SJCRH30 (cell line): Measurements from ENCODE around the gene NLK. TPM values are rescaled to one million over a fixed set of nuclear protein-coding genes. Genes with fewer than 3 reads are reported as not detected.
A peak's percentile ranks its signal among the peaks of the same experiment; 100 is the strongest.

Experiments used
- DNase-seq, 2 experiments: peaks; one replicate each; pipeline ENCODE4 v3.0.0-alpha.2; 2015 to 2020
- H3K27ac ChIP-seq: fragments of 250-450 bp; sonication (Bioruptor Pico); 2 replicates; pipeline ENCODE4 v1.5.1; 2020; ENCODE audit warnings: mild to moderate bottlenecking, moderate library complexity
- H3K27me3 ChIP-seq: fragments of 250-450 bp; sonication (Bioruptor Pico); 2 replicates; pipeline ENCODE4 v1.5.1; 2020; ENCODE audit warnings: mild to moderate bottlenecking, moderate library complexity
- H3K36me3 ChIP-seq: fragments of 250-450 bp; sonication (Bioruptor Pico); 2 replicates; pipeline ENCODE4 v1.5.1; 2020; ENCODE audit warnings: mild to moderate bottlenecking, moderate library complexity
- H3K4me1 ChIP-seq: fragments of 250-450 bp; sonication (Bioruptor Pico); 2 replicates; pipeline ENCODE4 v1.5.1; 2020; ENCODE audit warnings: mild to moderate bottlenecking, moderate library complexity
- H3K4me3 ChIP-seq: fragments of 250-450 bp; sonication (Bioruptor Pico); 2 replicates; pipeline ENCODE4 v1.5.1; 2020; ENCODE audit warnings: mild to moderate bottlenecking, moderate library complexity
- H3K9me3 ChIP-seq: fragments of 250-450 bp; sonication (Bioruptor Pico); replicated peaks from 2 replicates; pipeline ENCODE4 v1.5.1; 2020; ENCODE audit warnings: mild to moderate bottlenecking, moderate library complexity
- total RNA-seq: library from RNA; depleted of rRNA; stranded (reverse); fragments of >200 nt; shearing (Covaris generic); gene quantifications from 2 replicates; pipeline ENCODE4 v1.2.3, GENCODE V29; 2014

NLK gene
- total RNA-seq, 1 experiment from 2014 or later: 27.8 TPM

GRCh38 chr17:28125526-28126378 lies 83.3 kb downstream of the NLK start:
- H3K36me3 ChIP-seq: peaks cover 20% of the 10 kb centered on the region
- no peak for DNase-seq
- no peaks in the 10 kb centered on the region for H3K27me3 ChIP-seq
- no peak overlapping the region for H3K4me3 ChIP-seq
- H3K9me3 ChIP-seq: no peaks in the 10 kb centered on the region
- no peaks in the 10 kb centered on the region; the same call in 1 of the 2 replicates for H3K4me1 ChIP-seq
- H3K27ac ChIP-seq: no peak overlapping the region

- Histone ChIP-seq H3K36me3 (peaks cover 20% of the 10 kb centered on the region), H3K4me1 (no peaks in the 10 kb centered on the region; the same call in 1 of the 2 replicates), H3K27ac (no peak overlapping the region), H3K4me3 (no peak overlapping the region), H3K9me3 (no peaks in the 10 kb centered on the region), H3K27me3 (no peaks in the 10 kb centered on the region)
- no peak for DNase-seq
Observed at GRCh38 chr17:28127196-28127595, 84.7 kb downstream of the NLK start.

GRCh38 chr17:28128779-28129178 lies 86.3 kb downstream of the NLK start:
- Histone ChIP-seq H3K36me3 (peaks cover 25% of the 10 kb centered on the region), H3K27ac (no peak overlapping the region), H3K4me1 (no peaks in the 10 kb centered on the region; the same call in 1 of the 2 replicates), H3K27me3 (no peaks in the 10 kb centered on the region), H3K9me3 (no peaks in the 10 kb centered on the region), H3K4me3 (no peak overlapping the region)
- no peak for DNase-seq

- Histone ChIP-seq H3K9me3 (no peaks in the 10 kb centered on the region), H3K27me3 (no peaks in the 10 kb centered on the region), H3K4me1 (no peaks in the 10 kb centered on the region; the same call in 1 of the 2 replicates), H3K4me3 (no peak overlapping the region), H3K27ac (no peak overlapping the region), H3K36me3 (peaks cover 29% of the 10 kb centered on the region)
- no peak for DNase-seq
Observed at GRCh38 chr17:28130472-28130871, 88.0 kb downstream of the NLK start.

GRCh38 chr17:28131599-28131998 lies 89.1 kb downstream of the NLK start:
- no peaks in the 10 kb centered on the region; the same call in 1 of the 2 replicates for H3K4me1 ChIP-seq
- H3K4me3 ChIP-seq: no peak overlapping the region
- DNase-seq: peak in 1 of 2 experiments; percentile 6
- no peaks in the 10 kb centered on the region for H3K9me3 ChIP-seq
- H3K36me3 ChIP-seq: peaks cover 27% of the 10 kb centered on the region
- no peak overlapping the region for H3K27ac ChIP-seq
- H3K27me3 ChIP-seq: no peaks in the 10 kb centered on the region

- Histone ChIP-seq H3K27me3 (no peaks in the 10 kb centered on the region), H3K4me3 (no peak overlapping the region), H3K9me3 (no peaks in the 10 kb centered on the region), H3K4me1 (no peaks in the 10 kb centered on the region; the same call in 1 of the 2 replicates), H3K36me3 (peaks cover 25% of the 10 kb centered on the region), H3K27ac (no peak overlapping the region)
- DNase-seq: no peak
Observed at GRCh38 chr17:28133562-28133970, 91.1 kb downstream of the NLK start.

- no peak overlapping the region for H3K27ac ChIP-seq
- no peaks in the 10 kb centered on the region; the same call in 1 of the 2 replicates for H3K4me1 ChIP-seq
- DNase-seq: no peak
- no peaks in the 10 kb centered on the region for H3K9me3 ChIP-seq
- H3K36me3 ChIP-seq: peaks cover 26% of the 10 kb centered on the region
- H3K4me3 ChIP-seq: no peak overlapping the region
- no peaks in the 10 kb centered on the region for H3K27me3 ChIP-seq
Observed at GRCh38 chr17:28136923-28137322, 94.4 kb downstream of the NLK start.

GRCh38 chr17:28139822-28140221 lies 97.3 kb downstream of the NLK start:
- no peaks in the 10 kb centered on the region for H3K27me3 ChIP-seq
- no peak overlapping the region for H3K27ac ChIP-seq
- no peak overlapping the region for H3K4me3 ChIP-seq
- no peak for DNase-seq
- H3K9me3 ChIP-seq: no peaks in the 10 kb centered on the region
- no peaks in the 10 kb centered on the region for H3K4me1 ChIP-seq
- peaks cover 19% of the 10 kb centered on the region for H3K36me3 ChIP-seq

- Histone ChIP-seq H3K9me3 (no peaks in the 10 kb centered on the region), H3K4me3 (no peak overlapping the region), H3K4me1 (no peaks in the 10 kb centered on the region), H3K36me3 (peaks cover 13% of the 10 kb centered on the region), H3K27me3 (no peaks in the 10 kb centered on the region), H3K27ac (no peak overlapping the region)
- no peak for DNase-seq
Observed at GRCh38 chr17:28141313-28141712, 98.8 kb downstream of the NLK start.

- H3K4me3 ChIP-seq: no peak overlapping the region
- H3K27me3 ChIP-seq: no peaks in the 10 kb centered on the region
- H3K4me1 ChIP-seq: no peaks in the 10 kb centered on the region
- no peak overlapping the region for H3K27ac ChIP-seq
- H3K36me3 ChIP-seq: peaks cover 13% of the 10 kb centered on the region
- H3K9me3 ChIP-seq: no peaks in the 10 kb centered on the region
- DNase-seq: no peak
Observed at GRCh38 chr17:28141773-28142172, 99.3 kb downstream of the NLK start.

GRCh38 chr17:28142305-28142704 lies 99.8 kb downstream of the NLK start:
- Histone ChIP-seq H3K9me3 (no peaks in the 10 kb centered on the region), H3K36me3 (peaks cover 13% of the 10 kb centered on the region), H3K27me3 (no peaks in the 10 kb centered on the region), H3K4me1 (no peaks in the 10 kb centered on the region), H3K27ac (no peak overlapping the region), H3K4me3 (no peak overlapping the region)
- no peak for DNase-seq

GRCh38 chr17:28144019-28144418 lies 101.5 kb downstream of the NLK start:
- Histone ChIP-seq H3K4me3 (no peak overlapping the region), H3K27ac (no peak overlapping the region), H3K9me3 (no peaks in the 10 kb centered on the region), H3K4me1 (no peaks in the 10 kb centered on the region), H3K27me3 (no peaks in the 10 kb centered on the region), H3K36me3 (peaks cover 11% of the 10 kb centered on the region)
- no peak for DNase-seq

- Histone ChIP-seq H3K4me3 (no peak overlapping the region), H3K36me3 (peaks cover 8% of the 10 kb centered on the region), H3K4me1 (no peaks in the 10 kb centered on the region), H3K9me3 (no peaks in the 10 kb centered on the region), H3K27me3 (no peaks in the 10 kb centered on the region), H3K27ac (no peak overlapping the region)
- no peak for DNase-seq
Observed at GRCh38 chr17:28145348-28145747, 102.9 kb downstream of the NLK start.

- Histone ChIP-seq H3K4me1 (no peaks in the 10 kb centered on the region), H3K4me3 (no peak overlapping the region), H3K27ac (no peak overlapping the region), H3K27me3 (no peaks in the 10 kb centered on the region), H3K36me3 (peaks cover 8% of the 10 kb centered on the region), H3K9me3 (no peaks in the 10 kb centered on the region)
- DNase-seq: no peak
Observed at GRCh38 chr17:28147017-28147416, 104.5 kb downstream of the NLK start.

GRCh38 chr17:28151001-28151400 lies 108.5 kb downstream of the NLK start:
- Histone ChIP-seq H3K4me1 (no peaks in the 10 kb centered on the region), H3K27me3 (no peaks in the 10 kb centered on the region), H3K27ac (no peak overlapping the region), H3K4me3 (no peak overlapping the region), H3K36me3 (no peaks in the 10 kb centered on the region), H3K9me3 (no peaks in the 10 kb centered on the region)
- no peak for DNase-seq

GRCh38 chr17:28154214-28154613 lies 111.7 kb downstream of the NLK start:
- Histone ChIP-seq H3K4me3 (no peak overlapping the region), H3K4me1 (no peaks in the 10 kb centered on the region), H3K27ac (no peak overlapping the region), H3K36me3 (no peaks in the 10 kb centered on the region), H3K27me3 (no peaks in the 10 kb centered on the region), H3K9me3 (no peaks in the 10 kb centered on the region)
- no peak for DNase-seq
